NCI-H526 (cell line): Measurements from ENCODE around the gene DPYD.
A peak's percentile ranks its signal among the peaks of the same experiment; 100 is the strongest.

ENCODE experiments used
- DNase-seq, 2 experiments: peaks; one replicate each; lab custom pipeline; 2025; lab: John Stamatoyannopoulos, UW

Gene DPYD

DNA sequence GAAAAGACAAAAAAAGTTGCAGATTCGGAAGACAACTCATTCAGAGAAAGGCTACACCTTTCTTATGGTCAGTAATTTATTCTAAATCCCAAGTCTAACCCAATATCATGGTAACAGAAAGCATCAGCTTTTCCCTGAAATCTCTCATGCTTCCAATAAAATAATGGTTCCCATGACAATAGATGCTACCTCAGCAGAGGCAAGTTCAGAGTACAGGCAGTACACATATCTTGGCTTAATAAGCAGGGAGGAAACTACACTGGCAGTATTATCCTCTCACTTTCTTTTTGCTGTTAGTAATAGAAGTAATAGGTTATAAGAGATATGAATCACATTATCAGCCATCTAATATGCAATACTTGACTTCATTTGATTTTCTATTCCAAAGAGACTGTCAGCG is 137.1 kb downstream of the DPYD start:
- DNase-seq, result no peak

DNA sequence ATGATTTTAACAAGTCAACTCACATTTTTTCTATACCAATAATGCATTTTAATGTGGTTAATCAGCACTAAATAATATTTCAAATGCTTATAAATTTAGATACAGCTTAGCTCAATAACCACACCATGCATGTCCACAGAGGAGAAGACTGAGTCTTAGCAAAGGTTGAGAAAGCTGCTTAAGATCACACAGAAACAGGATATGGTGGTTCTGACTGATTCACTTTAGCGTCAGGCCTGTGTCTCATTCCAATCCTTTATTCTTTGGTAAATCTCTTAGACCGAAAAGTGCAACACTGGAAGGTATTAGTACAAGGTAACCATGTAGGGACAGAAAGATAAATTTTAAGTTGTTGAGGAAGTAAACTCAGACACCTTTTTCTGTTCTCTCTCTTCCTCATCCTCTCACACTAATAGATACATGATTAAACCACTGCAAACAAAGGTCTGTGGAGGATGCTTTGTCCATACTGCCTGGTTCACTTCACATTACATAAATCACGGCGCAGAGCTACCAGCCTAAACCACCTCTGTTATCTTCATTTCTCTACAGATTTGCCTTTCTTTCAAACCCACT is 139.0 kb downstream of the DPYD start:
- DNase-seq, result no peak

DNA sequence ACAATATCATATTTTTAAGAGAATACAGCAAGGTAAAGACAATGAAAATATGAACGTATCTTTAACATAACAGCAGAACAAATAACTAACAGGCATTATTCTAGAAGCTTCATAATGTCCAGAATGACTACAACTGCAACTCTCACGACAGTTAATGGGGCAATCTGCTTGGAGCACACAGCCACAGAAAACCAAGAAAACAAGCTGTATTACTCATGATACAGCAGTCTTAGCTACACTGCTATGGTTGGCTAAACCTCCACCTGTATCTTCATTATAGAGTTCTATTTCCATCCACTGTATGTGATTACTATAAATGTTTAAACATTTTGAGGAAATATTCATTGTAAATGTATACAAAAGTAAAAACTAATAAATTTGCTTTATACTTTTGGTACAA is 139.9 kb downstream of the DPYD start:
- no peak for DNase-seq

DNA sequence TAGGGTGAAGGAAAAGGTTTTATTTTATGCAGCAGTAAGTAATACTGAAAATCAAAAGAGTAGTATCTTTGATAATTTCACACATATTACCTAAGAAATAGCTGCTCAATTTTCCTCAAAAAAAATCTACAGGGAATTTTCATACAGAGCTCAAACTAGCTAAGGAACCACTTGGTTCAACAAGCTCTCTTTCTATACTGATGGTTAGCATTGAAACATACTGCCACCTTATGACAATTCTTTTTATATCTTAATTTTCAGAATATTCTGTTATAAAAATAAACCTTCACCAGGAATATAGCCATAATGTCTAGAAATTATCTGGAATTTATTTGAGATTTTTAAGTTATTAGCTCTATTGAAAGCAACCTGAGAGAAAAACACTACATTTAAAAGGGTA is 142.1 kb downstream of the DPYD start:
- peak in 1 of 2 experiments; percentile 14 for DNase-seq

DNA sequence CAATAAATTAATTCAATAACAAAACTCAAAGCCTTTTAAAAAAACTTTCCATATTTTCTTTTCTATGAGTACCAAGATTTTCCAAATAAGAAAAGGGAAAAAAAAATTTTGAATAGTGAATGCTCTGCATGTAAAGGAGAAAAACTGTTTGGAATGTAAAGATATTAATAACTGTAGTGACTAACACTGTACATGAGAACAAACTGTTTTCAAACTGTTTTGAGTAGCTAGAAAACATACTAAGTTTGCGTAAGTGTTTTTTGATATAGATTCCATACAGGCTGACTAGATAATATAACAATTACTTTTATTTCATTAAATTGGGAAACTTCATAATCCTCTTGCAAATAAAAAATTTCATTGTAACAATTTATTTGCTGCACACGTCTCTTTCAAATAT is 150.5 kb downstream of the DPYD start:
- no peak for DNase-seq

DNA sequence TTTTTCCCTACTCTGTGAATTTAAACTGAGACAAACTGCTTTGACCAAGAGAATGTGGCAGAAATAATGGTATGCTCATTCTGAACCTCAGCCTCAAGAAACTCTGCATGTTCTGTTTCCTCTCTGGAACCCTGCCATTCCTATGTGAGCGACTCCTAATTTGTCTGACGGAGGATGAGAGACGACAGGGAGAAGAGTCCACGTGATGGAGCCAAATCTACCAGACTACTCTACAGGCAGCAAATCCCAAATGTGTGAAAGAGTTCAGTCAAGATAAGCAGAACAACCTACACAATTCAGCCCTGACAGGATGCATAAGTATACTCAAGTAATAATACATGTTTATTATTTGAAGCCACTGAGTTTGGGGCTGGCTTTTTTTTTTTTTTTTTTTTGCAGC is 153.5 kb downstream of the DPYD start:
- no peak for DNase-seq

DNA sequence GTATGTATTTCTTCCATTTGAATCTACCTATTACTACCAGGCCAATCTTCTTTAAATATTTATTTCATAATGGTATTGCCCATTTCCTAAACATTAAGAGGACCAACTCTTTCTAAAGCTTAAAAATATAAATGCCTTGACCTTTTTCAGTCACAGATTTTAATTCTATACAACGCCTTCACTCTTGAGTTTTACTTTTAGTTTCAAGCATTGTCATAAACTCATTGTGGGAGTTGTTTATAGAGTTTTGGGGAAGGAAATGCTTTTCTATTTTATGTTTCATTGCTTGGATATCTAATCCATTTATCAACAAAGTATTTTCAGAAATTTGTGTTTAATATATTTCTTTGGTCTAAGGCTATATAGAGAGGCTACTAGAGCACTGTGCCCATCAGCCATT is 155.8 kb downstream of the DPYD start:
- no peak for DNase-seq

DNA sequence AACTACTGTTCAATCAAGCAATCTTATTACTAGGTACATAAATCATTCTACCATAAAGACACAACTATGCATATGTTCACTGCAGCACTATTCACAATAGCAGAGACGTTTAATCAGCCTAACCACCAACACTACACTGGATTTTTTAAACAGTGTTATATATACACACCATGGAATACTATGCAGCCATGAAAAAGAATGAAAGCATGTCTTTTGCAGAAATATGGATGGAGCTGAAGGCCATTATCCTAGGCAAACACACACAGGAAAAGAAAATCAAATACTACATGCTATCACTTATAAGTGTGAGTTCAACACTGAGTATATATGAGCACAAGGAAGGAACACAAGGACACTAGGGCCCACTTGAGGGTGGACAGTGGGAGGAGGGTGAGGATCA is 159.2 kb downstream of the DPYD start:
- no peak for DNase-seq

DNA sequence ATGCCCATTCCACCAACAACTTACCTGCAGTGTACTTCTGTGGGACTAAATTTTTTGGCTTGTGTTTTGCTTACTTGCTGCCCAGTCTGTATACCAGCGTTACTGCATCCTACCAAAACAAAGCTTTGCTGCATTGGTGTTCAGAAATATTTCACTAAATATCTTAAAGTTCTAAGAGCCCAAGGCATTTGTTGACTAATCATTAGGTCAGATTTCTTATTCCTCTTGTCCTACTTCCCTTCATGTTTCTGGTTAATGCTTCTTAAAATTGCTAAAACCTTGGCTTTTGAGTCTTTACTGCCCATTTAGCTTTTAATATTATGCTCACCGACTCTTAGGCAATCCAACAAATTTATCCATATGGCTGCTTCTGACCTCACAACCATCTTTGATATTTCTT is 161.8 kb downstream of the DPYD start:
- DNase-seq, result no peak

DNA sequence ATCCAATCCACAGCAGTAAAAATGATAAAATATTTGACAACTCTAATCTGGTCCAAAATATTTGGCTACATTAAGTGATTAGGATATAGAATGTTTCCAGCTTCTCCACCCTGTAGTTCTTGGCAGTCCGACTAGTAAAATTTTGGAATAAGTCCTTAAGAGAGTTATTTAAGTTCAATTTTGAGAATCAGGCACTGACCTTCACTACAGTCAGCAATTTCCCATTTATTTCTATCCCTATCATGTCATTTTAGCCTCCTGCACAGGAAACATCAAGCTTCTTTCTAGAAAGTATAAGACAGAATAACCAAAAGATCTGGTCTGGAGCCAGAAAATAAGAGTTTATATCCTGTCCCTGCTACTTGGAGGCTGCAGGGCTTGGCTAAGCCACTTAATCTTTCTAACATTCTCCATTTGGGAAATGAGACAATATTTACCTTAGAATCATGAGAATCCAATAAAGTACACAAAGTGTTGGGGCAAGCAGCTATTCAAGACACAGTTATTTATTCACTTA is 162.2 kb downstream of the DPYD start:
- DNase-seq, result no peak

DNA sequence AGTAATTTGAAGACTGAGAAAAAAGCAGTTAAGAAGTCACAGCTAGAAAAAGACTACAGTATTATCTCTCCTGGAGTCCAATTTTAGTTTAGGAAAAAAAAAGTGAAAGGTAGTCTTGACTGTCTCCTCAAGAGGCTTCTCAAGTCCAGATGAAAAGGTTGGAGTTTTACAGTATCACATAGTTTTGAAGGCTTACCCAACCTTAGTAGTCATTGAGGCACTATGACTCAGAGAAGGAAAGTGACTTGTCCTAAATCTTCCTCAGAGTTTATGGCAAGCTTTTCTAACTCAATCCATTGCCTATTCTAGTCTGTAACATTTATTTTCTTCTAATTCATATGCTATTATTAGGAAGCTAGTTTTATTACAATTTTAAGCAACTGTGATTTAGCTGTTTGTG is 174.9 kb downstream of the DPYD start:
- DNase-seq, result no peak

DNA sequence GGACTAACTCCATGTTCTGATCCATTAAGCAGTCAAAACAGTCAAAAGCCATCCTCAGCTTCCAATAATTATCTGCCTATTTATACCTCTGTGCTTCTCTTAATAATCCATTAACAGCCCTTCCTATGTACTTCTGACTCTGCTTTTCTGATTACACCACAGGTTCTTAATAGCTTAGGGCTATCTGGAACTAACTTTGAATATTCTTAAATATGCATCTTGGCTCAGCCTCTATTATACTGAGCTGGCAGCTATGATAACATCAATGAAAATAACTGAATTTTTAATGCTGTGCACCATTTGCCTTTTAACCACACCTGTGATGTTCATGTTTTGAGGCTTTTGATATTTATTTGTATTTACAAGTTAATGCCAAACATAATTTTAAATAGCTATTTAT is 175.9 kb downstream of the DPYD start:
- peak in 1 of 2 experiments; percentile 1 for DNase-seq

DNA sequence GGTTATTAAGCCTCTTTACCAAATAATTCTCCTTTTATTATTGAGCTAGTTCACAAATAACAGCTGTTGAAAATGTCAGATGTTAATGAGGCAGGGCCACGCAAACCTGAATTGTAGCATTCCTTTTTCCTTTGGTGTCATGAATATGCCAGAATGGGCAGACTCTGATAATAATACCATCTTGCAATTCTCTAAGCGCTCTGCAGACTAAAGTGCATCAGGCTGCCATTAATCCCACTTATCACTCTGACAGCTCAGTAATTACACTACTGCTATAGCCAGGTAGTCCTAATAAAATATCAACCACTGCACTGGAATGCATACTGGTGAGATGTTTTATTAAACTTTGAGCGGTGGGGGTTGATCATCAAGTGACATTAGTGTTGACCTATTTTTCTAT is 177.7 kb downstream of the DPYD start:
- DNase-seq, result no peak

DNA sequence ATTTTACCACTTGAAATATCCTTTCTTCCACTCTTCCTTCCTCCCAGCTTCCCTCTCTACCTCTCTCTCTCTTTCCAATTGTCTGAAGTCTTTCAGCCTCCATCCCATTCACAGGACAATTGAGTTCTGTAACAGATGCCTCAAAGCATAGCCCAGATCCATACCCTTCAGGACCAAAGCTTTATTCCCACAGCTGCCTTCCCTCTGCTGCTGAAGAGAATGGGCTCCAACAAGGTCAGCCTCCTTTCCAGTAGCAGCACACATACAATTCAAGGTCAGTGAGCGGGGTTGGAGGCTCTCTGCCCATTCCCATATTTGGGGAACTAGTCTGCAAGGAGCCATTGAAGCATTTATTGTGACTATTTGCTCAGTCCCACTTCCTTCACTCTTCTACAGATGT is 179.9 kb downstream of the DPYD start:
- DNase-seq, result no peak

DNA sequence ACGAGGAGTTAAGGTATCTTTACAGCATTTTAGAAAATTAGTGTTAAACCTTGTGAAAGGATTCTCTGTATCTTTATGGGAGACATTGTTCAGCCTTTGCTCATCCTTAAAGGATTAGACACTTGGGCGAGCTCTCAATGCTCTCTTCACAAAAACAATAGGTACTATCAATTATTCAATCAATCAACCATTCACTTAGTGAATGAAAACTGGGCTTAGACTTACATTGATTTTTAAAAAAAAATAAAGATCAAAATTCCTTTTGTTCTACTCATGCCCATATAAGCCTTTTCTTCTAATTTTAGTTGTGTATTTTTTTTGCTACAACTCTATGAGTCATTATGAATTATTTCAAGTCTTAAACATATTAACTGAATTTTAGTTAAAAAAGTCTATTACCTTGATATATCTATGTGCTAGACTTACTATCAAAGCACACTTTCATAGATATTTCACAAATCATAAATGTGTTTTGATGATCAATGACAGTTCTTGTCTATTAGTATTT is 181.2 kb downstream of the DPYD start:
- no peak for DNase-seq

DNA sequence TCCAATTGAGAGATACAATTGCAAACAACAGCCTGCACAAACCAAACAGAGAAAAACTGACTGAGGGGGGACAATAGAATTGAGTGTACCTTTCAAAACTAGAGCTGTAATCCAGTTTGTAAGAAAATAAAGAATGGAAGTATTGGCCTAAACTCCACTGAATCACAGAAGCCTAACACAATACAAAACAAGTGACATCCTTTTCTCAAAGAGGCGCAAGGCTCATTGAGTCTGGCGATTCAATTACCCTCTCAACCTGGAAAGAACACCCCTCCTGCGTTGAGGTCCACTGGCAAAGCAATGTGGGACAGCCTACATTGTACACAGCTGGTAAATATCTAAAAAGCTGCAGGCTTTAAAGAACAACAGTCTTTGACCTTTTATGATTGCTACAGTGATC is 182.6 kb downstream of the DPYD start:
- no peak for DNase-seq

DNA sequence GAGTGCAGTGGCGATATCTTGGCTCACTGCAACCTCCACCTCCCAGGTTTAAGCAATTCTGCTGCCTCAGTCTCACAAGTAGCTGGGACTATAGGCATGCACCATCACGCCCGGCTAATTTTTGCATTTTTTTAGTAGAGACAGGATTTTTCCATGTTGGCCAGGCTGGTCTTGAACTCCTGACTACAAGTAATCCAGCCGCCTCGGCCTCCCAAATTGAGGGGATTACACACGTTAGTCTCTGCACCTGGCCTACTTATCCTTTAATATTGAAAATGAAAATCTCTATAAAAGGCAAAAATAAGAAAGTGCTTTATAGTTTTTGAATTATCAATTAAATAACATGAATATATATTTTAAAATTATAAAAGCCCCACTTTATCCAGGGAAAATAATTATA is 190.6 kb downstream of the DPYD start:
- no peak for DNase-seq

DNA sequence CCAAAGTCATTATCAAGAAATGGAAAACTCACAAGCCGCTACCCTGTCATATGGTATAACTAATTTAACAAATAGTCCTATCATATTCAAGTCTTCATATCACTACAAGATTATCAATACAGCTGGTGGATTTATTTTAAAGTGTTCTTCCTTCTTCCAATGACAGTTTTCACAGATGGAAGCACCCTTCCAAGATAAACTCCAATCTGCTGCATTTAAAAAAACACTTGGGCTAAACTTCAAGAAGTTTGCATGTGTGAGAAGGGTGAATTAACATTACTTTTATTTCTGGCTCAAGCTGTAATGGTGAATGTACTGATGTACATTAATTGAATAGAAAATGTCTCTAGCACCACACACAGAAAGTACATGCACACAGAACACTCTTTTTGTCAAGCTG is 192.4 kb downstream of the DPYD start:
- DNase-seq, result no peak

DNA sequence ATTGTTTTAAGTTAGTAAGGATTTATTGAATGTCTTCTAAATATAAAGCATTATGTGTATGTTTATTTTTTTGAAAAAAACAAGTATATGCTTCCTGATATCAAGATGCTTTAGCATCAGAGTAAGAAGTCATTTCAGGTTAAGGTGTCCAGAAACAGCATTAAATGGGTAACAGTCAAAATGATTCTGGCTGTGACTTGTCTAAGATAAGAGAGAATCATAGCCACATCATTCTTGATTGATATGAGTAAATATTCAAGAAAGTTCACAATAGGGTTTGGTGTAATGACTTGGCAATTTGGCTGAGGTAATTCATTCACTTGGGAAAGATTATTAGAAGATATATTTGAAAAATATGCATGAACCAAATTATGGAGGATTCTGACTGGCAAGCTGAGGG is 193.8 kb downstream of the DPYD start:
- DNase-seq, result no peak

DNA sequence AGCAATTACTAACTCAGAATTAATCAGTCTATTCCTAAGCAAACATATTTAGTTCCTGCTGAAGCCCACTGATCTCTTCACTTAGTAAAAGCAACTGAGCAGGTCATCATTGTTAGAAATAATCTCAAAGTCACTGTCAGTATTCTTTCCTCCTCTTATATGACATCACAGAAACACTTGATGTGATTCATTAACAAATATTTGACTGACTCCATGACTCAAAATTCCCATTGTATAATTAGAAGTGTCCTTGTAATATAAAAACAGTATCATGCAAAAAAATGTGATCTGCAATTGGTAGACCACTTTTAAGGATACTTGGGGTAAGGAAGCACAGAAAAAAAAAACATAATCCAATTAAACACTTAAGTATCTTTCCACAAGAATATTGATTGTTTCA is 194.4 kb downstream of the DPYD start:
- no peak for DNase-seq

DNA sequence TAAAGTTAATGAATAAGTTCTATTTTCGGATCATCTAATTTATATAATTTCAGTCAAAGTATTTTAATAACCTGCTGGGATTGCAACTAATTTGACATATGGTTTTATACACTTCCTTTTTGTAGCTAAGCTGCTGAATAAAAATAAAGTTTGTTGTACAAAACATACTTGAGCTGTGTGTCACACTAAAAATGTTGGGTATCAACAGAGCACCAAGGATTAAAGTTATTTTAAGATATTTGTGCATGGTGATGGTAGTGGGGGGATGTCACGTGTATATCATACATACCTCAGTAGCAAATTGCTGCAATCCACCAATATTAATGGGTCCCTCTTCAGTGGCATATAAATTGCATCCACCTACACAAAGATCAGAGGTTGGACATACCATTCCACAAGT is 199.6 kb downstream of the DPYD start:
- DNase-seq, result no peak

DNA sequence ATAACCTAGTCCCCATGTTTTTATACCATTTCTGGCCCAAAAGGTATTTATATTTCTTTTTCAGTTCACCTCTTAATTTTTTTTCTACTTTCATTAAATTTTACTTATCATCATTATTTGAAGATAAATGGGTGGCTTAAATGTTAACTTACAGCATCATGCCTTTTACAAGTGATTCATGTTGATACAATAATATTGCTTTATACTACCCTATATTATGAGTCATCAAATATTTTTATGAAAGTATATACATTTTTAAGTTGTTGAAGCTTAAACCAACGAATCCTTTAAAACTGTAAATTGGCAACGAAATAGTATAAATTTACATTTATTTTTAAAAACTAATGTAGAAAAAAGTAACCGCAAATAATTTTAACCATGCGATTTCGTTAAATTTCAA is 207.9 kb downstream of the DPYD start:
- no peak for DNase-seq

DNA sequence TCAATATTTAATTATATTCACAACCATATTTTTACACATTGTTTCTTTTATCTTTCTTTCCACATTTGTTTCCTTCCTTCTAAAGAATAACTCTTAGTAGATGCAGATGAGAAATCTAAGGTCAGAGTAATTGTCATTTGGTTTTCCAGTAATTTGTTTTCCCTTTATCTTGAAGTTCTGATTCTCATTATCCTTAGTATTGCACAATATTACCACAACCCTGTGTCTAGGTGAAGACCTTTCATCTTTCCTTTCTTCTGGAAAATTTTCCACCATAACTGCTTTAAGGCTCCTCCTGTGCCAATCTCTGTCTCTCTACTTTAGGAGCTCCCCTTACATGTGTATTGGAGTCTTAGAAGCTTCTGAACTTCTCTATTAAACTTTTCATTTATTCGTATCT is 209.0 kb downstream of the DPYD start:
- no peak for DNase-seq

DNA sequence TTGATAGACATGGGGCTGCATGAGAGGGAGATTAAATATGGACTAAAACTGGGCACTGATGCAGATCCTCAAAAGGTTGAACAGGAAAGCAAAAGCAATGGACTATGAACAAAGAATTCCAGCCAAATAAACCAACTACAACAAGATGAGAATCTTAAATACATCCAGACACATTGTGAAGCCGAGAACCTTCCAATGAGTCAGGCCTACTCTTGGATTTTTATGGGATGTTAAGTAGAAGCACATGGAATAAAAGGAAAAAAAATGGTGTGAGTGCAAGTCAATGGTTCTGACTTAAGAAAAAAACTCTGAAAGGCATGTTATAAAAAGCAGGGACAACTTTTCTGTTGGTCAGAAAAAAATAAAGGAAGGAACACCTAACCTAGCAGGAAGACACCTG is 227.2 kb downstream of the DPYD start:
- DNase-seq, result no peak

DNA sequence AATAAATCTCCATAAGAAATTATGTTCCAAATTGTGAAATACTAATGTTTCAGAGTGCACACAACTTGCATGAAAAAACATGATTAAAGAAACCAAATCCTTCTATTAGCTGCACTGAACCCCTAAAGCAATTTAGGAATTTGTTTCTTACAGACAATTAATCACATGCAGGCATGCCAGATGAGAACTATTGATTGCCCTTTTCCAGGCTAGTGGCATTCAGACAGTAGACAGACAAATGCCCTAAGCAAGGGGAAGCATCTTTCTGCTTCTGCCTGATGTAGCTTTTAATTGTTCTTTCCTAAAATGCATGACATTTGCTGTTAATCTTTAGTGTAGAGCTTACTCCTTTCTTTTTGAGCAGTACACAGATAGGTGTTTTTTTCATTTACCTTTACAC is 229.5 kb downstream of the DPYD start:
- no peak for DNase-seq
